Measurements from ENCODE around the gene FKRP. TPM values are rescaled to one million over a fixed set of nuclear protein-coding genes. Genes with fewer than 3 reads are reported as not detected.

FKRP gene
- total and polyA plus RNA-seq, 2 of the 13 experiments (the other 11 are each of a cell fraction or from before 2014, with no cell fraction given): 7.3 to 9.8 TPM

DNA sequence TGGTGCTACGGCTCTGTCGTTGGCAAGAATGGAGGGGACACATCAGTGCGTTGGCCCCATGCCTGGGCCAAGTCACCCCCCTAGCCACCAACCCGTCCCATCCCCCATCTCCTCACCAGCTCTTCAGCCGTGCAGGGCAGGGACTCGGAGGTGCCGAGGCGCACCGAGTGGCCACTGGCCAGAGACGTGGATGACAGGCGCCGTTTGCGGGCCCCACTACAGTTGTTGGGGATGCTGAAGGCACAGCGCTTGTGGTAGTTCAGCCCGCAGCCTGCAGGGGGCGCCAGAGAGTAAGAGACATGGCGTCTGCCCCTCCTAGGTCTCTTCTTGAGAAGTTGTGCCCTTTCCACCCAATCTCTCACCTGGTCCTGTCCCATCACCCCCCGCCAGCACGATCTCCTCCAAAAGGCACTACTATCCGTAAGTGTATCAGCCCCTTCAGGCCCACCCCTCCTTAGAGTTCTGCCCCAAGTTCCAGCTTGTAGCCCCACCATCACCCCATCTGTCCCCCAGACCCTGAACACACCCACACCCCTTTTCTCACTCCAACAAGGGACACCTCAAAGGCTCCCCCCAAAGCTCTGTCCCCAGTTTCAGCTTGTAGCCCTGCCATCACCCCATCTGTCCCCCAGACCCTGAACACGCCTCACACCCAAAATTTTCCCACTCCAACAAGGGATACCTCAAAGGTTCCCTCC is 41.3 kb upstream of the FKRP start (continued):
- TF ChIP-seq, protein P1, sequence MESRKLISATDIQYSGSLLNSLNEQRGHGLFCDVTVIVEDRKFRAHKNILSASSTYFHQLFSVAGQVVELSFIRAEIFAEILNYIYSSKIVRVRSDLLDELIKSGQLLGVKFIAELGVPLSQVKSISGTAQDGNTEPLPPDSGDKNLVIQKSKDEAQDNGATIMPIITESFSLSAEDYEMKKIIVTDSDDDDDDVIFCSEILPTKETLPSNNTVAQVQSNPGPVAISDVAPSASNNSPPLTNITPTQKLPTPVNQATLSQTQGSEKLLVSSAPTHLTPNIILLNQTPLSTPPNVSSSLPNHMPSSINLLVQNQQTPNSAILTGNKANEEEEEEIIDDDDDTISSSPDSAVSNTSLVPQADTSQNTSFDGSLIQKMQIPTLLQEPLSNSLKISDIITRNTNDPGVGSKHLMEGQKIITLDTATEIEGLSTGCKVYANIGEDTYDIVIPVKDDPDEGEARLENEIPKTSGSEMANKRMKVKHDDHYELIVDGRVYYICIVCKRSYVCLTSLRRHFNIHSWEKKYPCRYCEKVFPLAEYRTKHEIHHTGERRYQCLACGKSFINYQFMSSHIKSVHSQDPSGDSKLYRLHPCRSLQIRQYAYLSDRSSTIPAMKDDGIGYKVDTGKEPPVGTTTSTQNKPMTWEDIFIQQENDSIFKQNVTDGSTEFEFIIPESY (CRISPR knock-in tag; IDR thresholded peaks at IDR 0.05): peak; percentile 88; the same call in 1 of the 2 replicates
- TF ChIP-seq ZNF382 (CRISPR knock-in tag; IDR thresholded peaks at IDR 0.05; ENCODE audit: borderline replicate concordance) (no peak), MEIS2 (CRISPR knock-in tag; IDR thresholded peaks at IDR 0.05) (no peak), SOX6 (IDR thresholded peaks at IDR 0.05) (no peak), SOX6 (CRISPR knock-in tag; IDR thresholded peaks at IDR 0.05) (no peak), SNAI1 (CRISPR knock-in tag; IDR thresholded peaks at IDR 0.05; ENCODE audit: borderline replicate concordance) (no peak), ASH2L (IDR thresholded peaks at IDR 0.05; ENCODE audit: insufficient read length, low read depth, low read length) (no peak), CENPX (CRISPR knock-in tag; IDR thresholded peaks at IDR 0.05) (no peak), ZNF350 (CRISPR knock-in tag; IDR thresholded peaks at IDR 0.05; ENCODE audit: borderline replicate concordance, low read depth) (no peak), HMG20A (CRISPR knock-in tag; IDR thresholded peaks at IDR 0.05; ENCODE audit: borderline replicate concordance) (no peak), ETV5 (CRISPR knock-in tag; IDR thresholded peaks at IDR 0.05; ENCODE audit: borderline replicate concordance) (no peak), ZNF747 (CRISPR knock-in tag; IDR thresholded peaks at IDR 0.05; ENCODE audit: borderline replicate concordance) (no peak), ZNF570 (CRISPR knock-in tag; IDR thresholded peaks at IDR 0.05; ENCODE audit: borderline replicate concordance) (no peak), ZNF282 (IDR thresholded peaks at IDR 0.05; ENCODE audit: partially characterized antibody) (no peak), ZNF441 (CRISPR knock-in tag; IDR thresholded peaks at IDR 0.05; ENCODE audit: borderline replicate concordance) (no peak)
- TF ChIP-seq, protein P2, sequence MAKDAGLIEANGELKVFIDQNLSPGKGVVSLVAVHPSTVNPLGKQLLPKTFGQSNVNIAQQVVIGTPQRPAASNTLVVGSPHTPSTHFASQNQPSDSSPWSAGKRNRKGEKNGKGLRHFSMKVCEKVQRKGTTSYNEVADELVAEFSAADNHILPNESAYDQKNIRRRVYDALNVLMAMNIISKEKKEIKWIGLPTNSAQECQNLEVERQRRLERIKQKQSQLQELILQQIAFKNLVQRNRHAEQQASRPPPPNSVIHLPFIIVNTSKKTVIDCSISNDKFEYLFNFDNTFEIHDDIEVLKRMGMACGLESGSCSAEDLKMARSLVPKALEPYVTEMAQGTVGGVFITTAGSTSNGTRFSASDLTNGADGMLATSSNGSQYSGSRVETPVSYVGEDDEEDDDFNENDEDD (CRISPR knock-in tag; IDR thresholded peaks at IDR 0.05; ENCODE audit: borderline replicate concordance): no peak
- TF ChIP-seq, protein P3, sequence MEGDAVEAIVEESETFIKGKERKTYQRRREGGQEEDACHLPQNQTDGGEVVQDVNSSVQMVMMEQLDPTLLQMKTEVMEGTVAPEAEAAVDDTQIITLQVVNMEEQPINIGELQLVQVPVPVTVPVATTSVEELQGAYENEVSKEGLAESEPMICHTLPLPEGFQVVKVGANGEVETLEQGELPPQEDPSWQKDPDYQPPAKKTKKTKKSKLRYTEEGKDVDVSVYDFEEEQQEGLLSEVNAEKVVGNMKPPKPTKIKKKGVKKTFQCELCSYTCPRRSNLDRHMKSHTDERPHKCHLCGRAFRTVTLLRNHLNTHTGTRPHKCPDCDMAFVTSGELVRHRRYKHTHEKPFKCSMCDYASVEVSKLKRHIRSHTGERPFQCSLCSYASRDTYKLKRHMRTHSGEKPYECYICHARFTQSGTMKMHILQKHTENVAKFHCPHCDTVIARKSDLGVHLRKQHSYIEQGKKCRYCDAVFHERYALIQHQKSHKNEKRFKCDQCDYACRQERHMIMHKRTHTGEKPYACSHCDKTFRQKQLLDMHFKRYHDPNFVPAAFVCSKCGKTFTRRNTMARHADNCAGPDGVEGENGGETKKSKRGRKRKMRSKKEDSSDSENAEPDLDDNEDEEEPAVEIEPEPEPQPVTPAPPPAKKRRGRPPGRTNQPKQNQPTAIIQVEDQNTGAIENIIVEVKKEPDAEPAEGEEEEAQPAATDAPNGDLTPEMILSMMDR (CRISPR knock-in tag; IDR thresholded peaks at IDR 0.05): peak; percentile 88
- TF ChIP-seq, protein P4, sequence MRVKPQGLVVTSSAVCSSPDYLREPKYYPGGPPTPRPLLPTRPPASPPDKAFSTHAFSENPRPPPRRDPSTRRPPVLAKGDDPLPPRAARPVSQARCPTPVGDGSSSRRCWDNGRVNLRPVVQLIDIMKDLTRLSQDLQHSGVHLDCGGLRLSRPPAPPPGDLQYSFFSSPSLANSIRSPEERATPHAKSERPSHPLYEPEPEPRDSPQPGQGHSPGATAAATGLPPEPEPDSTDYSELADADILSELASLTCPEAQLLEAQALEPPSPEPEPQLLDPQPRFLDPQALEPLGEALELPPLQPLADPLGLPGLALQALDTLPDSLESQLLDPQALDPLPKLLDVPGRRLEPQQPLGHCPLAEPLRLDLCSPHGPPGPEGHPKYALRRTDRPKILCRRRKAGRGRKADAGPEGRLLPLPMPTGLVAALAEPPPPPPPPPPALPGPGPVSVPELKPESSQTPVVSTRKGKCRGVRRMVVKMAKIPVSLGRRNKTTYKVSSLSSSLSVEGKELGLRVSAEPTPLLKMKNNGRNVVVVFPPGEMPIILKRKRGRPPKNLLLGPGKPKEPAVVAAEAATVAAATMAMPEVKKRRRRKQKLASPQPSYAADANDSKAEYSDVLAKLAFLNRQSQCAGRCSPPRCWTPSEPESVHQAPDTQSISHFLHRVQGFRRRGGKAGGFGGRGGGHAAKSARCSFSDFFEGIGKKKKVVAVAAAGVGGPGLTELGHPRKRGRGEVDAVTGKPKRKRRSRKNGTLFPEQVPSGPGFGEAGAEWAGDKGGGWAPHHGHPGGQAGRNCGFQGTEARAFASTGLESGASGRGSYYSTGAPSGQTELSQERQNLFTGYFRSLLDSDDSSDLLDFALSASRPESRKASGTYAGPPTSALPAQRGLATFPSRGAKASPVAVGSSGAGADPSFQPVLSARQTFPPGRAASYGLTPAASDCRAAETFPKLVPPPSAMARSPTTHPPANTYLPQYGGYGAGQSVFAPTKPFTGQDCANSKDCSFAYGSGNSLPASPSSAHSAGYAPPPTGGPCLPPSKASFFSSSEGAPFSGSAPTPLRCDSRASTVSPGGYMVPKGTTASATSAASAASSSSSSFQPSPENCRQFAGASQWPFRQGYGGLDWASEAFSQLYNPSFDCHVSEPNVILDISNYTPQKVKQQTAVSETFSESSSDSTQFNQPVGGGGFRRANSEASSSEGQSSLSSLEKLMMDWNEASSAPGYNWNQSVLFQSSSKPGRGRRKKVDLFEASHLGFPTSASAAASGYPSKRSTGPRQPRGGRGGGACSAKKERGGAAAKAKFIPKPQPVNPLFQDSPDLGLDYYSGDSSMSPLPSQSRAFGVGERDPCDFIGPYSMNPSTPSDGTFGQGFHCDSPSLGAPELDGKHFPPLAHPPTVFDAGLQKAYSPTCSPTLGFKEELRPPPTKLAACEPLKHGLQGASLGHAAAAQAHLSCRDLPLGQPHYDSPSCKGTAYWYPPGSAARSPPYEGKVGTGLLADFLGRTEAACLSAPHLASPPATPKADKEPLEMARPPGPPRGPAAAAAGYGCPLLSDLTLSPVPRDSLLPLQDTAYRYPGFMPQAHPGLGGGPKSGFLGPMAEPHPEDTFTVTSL (CRISPR knock-in tag; IDR thresholded peaks at IDR 0.05; ENCODE audit: borderline replicate concordance): no peak
